ENCODE results near the gene SOX21.

DNA sequence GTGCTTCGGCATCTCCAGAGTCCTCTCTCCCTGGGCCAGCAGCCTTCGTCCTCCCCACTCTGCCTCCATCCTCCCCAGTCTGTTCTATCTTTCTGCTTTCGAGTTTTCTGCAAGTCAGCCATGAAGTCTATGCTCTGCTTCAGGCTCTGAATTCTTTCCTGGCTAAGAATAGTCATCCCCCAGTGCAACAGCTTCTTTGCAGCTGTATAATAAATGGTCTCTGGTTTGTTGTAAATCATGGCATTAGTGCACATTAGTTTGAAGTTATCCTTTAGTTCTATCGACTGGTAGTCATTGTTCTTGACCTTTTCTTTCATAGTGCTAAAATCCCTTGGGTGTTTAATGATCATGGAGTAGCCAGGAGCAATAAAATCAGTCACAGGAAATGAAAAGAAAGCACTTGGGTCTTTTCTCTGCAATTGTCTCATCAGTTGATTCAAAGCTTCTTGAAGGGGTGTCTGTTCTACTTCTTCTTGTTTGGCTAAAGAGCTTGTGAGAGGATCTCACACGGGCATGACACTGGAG lies 46.2 kb upstream of the SOX21 start:
- TF ChIP-seq POLR2A (IDR thresholded peaks at IDR 0.05): no peak
- TF ChIP-seq, protein P1, sequence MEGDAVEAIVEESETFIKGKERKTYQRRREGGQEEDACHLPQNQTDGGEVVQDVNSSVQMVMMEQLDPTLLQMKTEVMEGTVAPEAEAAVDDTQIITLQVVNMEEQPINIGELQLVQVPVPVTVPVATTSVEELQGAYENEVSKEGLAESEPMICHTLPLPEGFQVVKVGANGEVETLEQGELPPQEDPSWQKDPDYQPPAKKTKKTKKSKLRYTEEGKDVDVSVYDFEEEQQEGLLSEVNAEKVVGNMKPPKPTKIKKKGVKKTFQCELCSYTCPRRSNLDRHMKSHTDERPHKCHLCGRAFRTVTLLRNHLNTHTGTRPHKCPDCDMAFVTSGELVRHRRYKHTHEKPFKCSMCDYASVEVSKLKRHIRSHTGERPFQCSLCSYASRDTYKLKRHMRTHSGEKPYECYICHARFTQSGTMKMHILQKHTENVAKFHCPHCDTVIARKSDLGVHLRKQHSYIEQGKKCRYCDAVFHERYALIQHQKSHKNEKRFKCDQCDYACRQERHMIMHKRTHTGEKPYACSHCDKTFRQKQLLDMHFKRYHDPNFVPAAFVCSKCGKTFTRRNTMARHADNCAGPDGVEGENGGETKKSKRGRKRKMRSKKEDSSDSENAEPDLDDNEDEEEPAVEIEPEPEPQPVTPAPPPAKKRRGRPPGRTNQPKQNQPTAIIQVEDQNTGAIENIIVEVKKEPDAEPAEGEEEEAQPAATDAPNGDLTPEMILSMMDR (IDR thresholded peaks at IDR 0.05): no peak
- TF ChIP-seq EP300 (IDR thresholded peaks at IDR 0.05): no peak
